PFSK-1 (cell line): Measurements from ENCODE around the gene TGFB2.

ENCODE experiments used
- FOXP2 ChIP-seq: optimal IDR thresholded peaks from 2 replicates; pipeline ENCODE3; 2011; ENCODE audit warnings: borderline replicate concordance, control low read depth, inconsistent platforms; ENCODE audit not compliant: insufficient read depth; ENCODE audit errors: extremely low read length, extremely low read depth
- POLR2AphosphoS5 ChIP-seq: IDR thresholded peaks from 2 replicates; pipeline ENCODE4 v1.6.1; 2012; ENCODE audit warnings: low read depth, mild to moderate bottlenecking, control low read depth, low read length, moderate library complexity
- REST ChIP-seq, 2 experiments: IDR thresholded peaks; 2 replicates each; pipeline versions ENCODE4 v1.6.1 to v1.8.0; 2011 to 2012; ENCODE audit warnings: low read depth in 2 of 2, low read length in 2 of 2, control low read depth in 1 of 2, inconsistent platforms in 1 of 2, mild to moderate bottlenecking in 1 of 2, moderate library complexity in 1 of 2; ENCODE audit not compliant: insufficient read depth in 1 of 2
- SIN3A ChIP-seq: IDR thresholded peaks from 2 replicates; pipeline ENCODE4 v1.6.1; 2012; ENCODE audit warnings: mild to moderate bottlenecking, low read length, moderate library complexity, borderline replicate concordance; ENCODE audit not compliant: insufficient read depth
- TAF1 ChIP-seq: IDR thresholded peaks from 2 replicates; pipeline ENCODE4 v1.6.1; 2012; ENCODE audit warnings: low read length, control low read depth, borderline replicate concordance; ENCODE audit not compliant: insufficient read depth

- no peak for TF ChIP-seq POLR2AphosphoS5
- no peak for TF ChIP-seq SIN3A
- TF ChIP-seq REST (IDR thresholded peaks at IDR 0.05; ENCODE audit: insufficient read depth in 1 of 2, low read depth in 2 of 2, low read length in 2 of 2), result no peak
- TF ChIP-seq TAF1, result no peak
- no peak for TF ChIP-seq FOXP2
Observed at GRCh38 chr1:218392780-218393179, 47.6 kb downstream of the TGFB2 start.
